GM18867 (cell line): ENCODE results near the gene GPAT2.
"Not testable (repeated sequence)": the region's sequence is repeated elsewhere in the genome, so short reads cannot be mapped to it uniquely, and the experiment has no call there.

Experiments used
- ATAC-seq: cut with Tn5 transposase; IDR thresholded peaks from one replicate; pipeline ENCODE4 v1.9.1; 2021; ENCODE audit warnings: mild to moderate bottlenecking, moderate library complexity; ENCODE audit not compliant: unreplicated experiment

Gene GPAT2

GRCh38 chr2:96064760-96065159, 30.0 kb upstream of the GPAT2 start:
- not testable (repeated sequence) for ATAC-seq

- not testable (repeated sequence) for ATAC-seq
Observed at GRCh38 chr2:96064047-96064675, 29.4 kb upstream of the GPAT2 start.

- peak; percentile 69 for ATAC-seq
Observed at GRCh38 chr2:96063116-96063899, 28.6 kb upstream of the GPAT2 start.

- not testable (repeated sequence) for ATAC-seq
Observed at GRCh38 chr2:96062483-96062882, 27.8 kb upstream of the GPAT2 start.

- not testable (repeated sequence) for ATAC-seq
Observed at GRCh38 chr2:96061901-96062300, 27.2 kb upstream of the GPAT2 start.

- ATAC-seq: not testable (repeated sequence)
Observed at GRCh38 chr2:96061197-96061817, 26.6 kb upstream of the GPAT2 start.

GRCh38 chr2:96060325-96060724, 25.6 kb upstream of the GPAT2 start:
- ATAC-seq: not testable (repeated sequence)

GRCh38 chr2:96059443-96059842, 24.7 kb upstream of the GPAT2 start:
- ATAC-seq: not testable (repeated sequence)

- not testable (repeated sequence) for ATAC-seq
Observed at GRCh38 chr2:96055830-96056229, 21.1 kb upstream of the GPAT2 start.

GRCh38 chr2:96054537-96054936, 19.8 kb upstream of the GPAT2 start:
- ATAC-seq: not testable (repeated sequence)

- ATAC-seq: not testable (repeated sequence)
Observed at GRCh38 chr2:96053385-96053784, 18.7 kb upstream of the GPAT2 start.

- not testable (repeated sequence) for ATAC-seq
Observed at GRCh38 chr2:96052632-96053031, 17.9 kb upstream of the GPAT2 start.

- ATAC-seq: not testable (repeated sequence)
Observed at GRCh38 chr2:96049917-96050262, 15.2 kb upstream of the GPAT2 start.

GRCh38 chr2:96049049-96049916, 14.6 kb upstream of the GPAT2 start:
- ATAC-seq: not testable (repeated sequence)

GRCh38 chr2:96035554-96035953, 838 bp upstream of the GPAT2 start:
- not testable (repeated sequence) for ATAC-seq

- not testable (repeated sequence) for ATAC-seq
Observed at GRCh38 chr2:96033997-96034396, 719 bp downstream of the GPAT2 start.

GRCh38 chr2:96027725-96028325, 6.9 kb downstream of the GPAT2 start:
- ATAC-seq: not testable (repeated sequence)

GRCh38 chr2:96025755-96026154, 9.0 kb downstream of the GPAT2 start:
- ATAC-seq: not testable (repeated sequence)

GRCh38 chr2:96025194-96025492, 9.6 kb downstream of the GPAT2 start:
- no peak for ATAC-seq

- ATAC-seq: no peak
Observed at GRCh38 chr2:96024336-96025193, 10.2 kb downstream of the GPAT2 start.
